C4-2B (cell line): ENCODE results near the gene SYMPK.

Experiments
- H3K27ac ChIP-seq: fragments of 450-650 bp; 2 replicates; pipeline ENCODE4 v1.5.1; 2017
- CTCF ChIP-seq: fragments of 450-650 bp; conservative IDR thresholded peaks from 2 replicates; pipeline ENCODE4 v1.5.1; 2017; ENCODE audit warnings: mild to moderate bottlenecking
- ZFX ChIP-seq: fragments of 450-650 bp; IDR thresholded peaks from 2 replicates; pipeline ENCODE4 v1.6.1; 2017

Gene SYMPK

GRCh38 chr19:45785097-45785496, 77.8 kb downstream of the SYMPK start:
- H3K27ac ChIP-seq = no peak overlapping the region

GRCh38 chr19:45784096-45784495, 78.9 kb downstream of the SYMPK start:
- H3K27ac ChIP-seq = no peak overlapping the region
- no peak for TF ChIP-seq CTCF
- no peak for TF ChIP-seq ZFX

More at GRCh38 chr19:45785097-45785496, 77.8 kb downstream of the SYMPK start:
- TF ChIP-seq ZFX = no peak
- no peak for TF ChIP-seq CTCF

- no peak overlapping the region for H3K27ac ChIP-seq
- TF ChIP-seq CTCF = no peak
- TF ChIP-seq ZFX = no peak
Observed at GRCh38 chr19:45782820-45783785, 79.8 kb downstream of the SYMPK start.

- no peak within 1 kb of the TSS for H3K27ac ChIP-seq
- TF ChIP-seq ZFX (no peak), CTCF (no peak)
Observed at GRCh38 chr19:45782162-45782691, 80.7 kb downstream of the SYMPK start, which contains the start of gene DMPK. Gene DMPK (minus strand): TSS chr19:45782490. CDS start chr19:45782352, 138 bp downstream.

GRCh38 chr19:45781214-45782161, 81.5 kb downstream of the SYMPK start:
- no peak overlapping the region for H3K27ac ChIP-seq
- TF ChIP-seq CTCF (no peak), ZFX (no peak)

- TF ChIP-seq ZFX = no peak
- TF ChIP-seq CTCF = no peak
- H3K27ac ChIP-seq = no peak overlapping the region
Observed at GRCh38 chr19:45780448-45781213, 82.3 kb downstream of the SYMPK start.
